SK-MEL-5 (cell line): ENCODE data around the gene PIMREG. TPM values are rescaled to one million over a fixed set of nuclear protein-coding genes. Genes with fewer than 3 reads are reported as not detected.

Source experiments
- DNase-seq: peaks from one replicate; pipeline ENCODE4 v3.0.0-alpha.2; 2016; ENCODE audit warnings: low read depth, low spot score
- in situ Hi-C: cut with HindIII; loops from 2 replicates; pipeline ENCODE4 v1.10.0; 2016; ENCODE audit warnings: low sequenced_read_pairs, high pct_unique_total_duplicates, low pct_unique_long_range_greater_than_20kb
- polyA plus RNA-seq, 2 experiments: library from polyadenylated mRNA; depleted of rRNA; stranded (reverse); fragments of >200 nt; gene quantifications; 2 replicates each; pipeline ENCODE4 v1.2.3, GENCODE V29; 2015
- total RNA-seq: library from RNA; depleted of rRNA; stranded (reverse); fragments of >200 nt; shearing (Covaris generic); gene quantifications from 2 replicates; pipeline ENCODE4 v1.2.3, GENCODE V29; 2014; rRNA removed

Gene PIMREG, protein sequence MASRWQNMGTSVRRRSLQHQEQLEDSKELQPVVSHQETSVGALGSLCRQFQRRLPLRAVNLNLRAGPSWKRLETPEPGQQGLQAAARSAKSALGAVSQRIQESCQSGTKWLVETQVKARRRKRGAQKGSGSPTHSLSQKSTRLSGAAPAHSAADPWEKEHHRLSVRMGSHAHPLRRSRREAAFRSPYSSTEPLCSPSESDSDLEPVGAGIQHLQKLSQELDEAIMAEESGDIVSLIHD
- 23.2 and 24.6 TPM in 2 replicates for total RNA-seq
- 30.4 and 37.0 TPM in 2 replicates for polyA plus RNA-seq (2015; cell fraction: cytosol; rRNA removed)
- polyA plus RNA-seq (2015; cell fraction: nucleus; rRNA removed): 13.8 and 20.1 TPM in 2 replicates

DNA sequence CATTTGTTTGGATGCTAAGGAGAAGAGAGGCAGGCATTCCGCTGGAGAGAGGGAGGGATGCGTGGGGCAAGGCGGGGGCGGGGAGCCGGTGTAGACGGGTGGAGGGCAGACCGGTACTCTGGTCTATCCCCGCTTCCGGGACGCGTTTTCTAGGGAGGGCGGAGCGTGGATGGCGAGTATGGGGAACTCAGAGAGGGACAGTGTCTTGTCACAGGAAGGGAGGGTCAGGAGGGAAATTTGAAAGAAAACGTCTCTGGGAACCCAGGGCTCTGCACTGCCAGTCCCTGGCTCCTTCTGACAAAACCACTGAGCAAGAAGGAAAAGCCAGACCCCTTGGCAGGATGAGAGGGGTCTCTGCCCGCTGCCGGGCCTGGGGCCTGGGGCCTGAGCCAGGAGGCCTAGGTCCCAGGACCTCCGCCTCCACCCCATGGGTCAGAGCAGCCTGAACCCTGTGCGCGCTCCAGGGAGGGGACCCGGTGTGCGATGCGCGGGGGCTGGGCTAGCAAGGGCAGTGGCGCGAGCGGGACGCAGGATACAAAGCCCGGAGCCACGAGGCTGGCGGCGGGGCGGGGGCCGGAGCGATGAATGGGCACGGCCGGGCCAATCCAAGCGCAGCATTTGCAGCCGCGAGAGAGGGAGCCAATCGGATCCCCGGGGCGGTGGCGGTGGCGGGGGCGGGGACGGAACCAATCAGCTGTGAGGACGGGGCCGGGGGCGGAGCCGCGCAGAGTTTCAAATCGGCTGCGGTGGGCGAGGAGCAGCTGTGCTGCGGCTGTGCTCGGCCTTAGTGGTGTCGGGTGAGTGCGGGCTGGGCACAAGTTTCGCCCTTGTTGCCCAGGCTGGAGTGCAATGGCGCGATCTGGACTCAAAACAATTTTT is at the start of gene PIMREG:
PIMREG (plus strand) TSS at position 764 of the 879 bp plus-strand sequence. CDS start 656 bp downstream, outside the sequence.
- DNase-seq: peak; percentile 95
- in situ Hi-C loops: no loop called here

DNA sequence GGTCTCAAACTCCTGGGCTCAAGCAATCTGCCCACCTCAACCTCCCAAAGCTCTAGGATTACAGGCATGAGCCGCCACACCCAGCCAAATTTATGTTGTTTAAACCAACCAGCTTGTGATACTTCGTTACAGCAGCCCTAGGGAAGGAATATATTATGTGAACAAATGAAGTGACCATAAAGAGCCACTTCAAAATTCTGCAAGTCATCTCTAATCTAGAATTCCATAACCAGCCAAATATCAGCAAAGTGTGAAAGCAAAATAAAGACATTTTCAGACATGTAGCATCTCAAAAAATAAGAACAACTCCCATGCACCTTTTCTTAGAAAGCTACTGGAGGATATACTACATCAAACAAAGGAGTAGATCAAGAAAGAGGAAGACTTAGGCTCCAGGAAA is 45.3 kb upstream of the PIMREG start:
- in situ Hi-C loops: no loop called here
- DNase-seq: no peak

DNA sequence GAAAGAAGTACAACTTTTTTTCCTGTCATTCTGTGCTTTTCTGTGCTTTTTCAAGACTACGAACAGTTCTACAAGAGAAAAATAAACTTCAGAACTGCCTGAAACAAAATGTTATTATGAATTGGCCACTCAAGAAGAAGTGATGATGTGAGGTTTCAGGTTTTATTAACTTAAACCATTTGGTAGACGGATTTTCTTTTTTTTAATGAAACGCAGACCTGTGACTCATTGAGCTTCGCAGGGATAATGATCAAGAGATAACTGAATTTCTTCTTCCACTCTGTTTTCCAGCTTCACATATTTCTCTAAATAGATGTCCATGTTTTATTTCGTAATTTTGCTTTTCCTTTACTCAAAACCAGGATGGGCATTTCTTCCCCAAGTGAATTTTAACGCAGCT is 42.0 kb upstream of the PIMREG start:
- in situ Hi-C loops: no loop called here
- DNase-seq: no peak

DNA sequence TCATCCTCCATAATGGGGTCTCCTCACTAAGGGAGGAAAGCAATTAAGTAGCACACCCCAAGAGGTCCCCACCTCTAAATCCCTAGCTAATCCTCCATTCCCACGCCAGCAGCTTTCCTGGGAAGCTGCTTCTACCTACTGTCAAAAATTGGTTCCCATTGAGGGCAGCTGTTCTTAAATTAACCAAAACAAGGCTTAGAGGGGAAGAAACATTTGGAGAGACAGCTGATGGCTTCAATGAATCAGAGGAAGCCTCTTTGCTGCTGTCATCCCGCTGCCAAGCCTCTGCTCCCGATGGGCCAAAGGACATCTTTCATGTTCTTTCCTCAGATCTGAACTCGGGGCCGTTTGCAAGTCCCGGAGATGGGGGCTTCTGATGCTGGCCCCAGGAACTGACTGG is 36.0 kb upstream of the PIMREG start:
- in situ Hi-C loops: no loop called here

DNA sequence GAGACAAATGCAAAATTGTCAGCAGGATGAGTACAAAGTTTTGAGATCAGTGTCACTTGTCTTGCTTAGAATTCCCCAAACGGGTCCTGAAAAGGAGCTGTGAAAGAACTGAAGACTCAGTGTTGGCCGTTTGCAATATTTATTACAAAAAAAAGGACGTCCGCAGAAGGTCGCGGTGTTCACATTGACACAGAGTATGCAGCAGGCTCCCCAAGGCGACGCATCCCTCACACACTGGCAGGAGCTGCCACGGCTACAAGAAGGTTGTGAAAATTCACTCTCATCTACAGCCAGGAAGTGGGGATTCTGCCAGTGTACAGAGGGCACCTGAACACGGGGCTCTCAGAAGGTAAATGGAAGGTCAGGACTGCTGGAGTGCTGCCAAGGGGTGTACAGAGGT is 35.5 kb upstream of the PIMREG start:
- DNase-seq: no peak
- in situ Hi-C loops: no loop called here

More for the DNA sequence above, 36.0 kb upstream of the PIMREG start:
- no peak for DNase-seq

DNA sequence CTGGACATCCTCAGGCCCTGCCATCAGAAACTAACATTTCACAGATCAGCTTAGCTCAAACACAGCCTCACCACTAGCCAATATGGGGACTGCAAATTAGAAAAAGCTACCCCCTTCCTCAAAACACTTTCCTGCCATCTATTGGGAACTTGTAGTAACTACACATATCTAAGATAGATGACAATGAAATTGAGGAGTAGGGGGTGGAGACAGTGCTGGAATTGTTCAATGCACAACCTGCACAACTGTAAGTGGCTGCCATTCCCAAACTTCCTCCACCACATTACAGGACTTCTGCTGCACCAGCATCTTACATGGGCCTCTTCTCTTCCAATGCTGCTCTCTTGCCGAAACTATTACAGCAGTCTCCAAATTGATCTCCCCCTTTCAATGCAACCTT is 31.2 kb upstream of the PIMREG start:
- peak; percentile 79 for DNase-seq
- in situ Hi-C loops: no loop called here

DNA sequence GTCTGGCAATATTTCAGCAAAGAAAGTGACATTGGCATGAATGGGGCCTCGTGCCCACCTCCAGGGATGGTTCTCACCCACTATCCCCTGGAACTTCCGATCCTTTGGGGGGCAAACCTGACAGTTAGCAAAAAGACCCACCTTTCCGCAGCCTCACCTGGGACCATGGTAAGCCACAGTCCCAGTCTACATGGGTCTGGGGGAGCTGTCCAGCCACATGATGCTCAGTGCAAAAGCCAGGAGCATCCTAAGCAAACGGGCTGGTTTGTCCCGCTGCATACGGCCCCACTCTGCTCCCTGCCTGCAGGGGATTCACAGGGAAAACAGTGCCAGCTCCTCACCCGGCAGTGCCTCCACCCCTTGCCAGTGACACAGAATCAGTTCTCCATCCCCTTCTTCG is 28.6 kb upstream of the PIMREG start:
- no peak for DNase-seq
- in situ Hi-C loops: no loop called here

DNA sequence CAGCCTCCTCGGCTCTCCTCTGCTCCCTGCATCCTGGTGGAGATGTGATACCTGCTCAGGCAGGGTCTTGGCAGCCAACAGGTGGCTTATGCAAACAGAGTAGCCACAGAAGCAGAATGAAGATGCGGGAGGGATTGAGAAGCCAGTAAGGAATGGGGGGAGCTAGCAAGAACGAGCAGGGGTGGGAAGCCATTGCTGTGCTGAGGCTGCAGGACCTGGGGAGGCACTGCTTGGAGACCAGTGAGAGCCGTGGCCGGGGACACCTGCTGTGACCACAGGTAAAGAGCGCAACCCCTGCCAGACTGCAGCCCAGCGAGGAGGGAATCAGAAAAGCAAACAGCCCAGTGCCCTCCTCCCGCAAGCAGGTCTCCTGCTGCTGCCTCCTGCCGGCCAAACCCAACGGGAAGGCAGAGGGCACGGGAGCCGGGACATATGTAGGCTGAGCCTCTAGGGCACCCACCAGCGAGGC is 24.0 kb upstream of the PIMREG start:
- in situ Hi-C loops: no loop called here
- peak; percentile 58 for DNase-seq

DNA sequence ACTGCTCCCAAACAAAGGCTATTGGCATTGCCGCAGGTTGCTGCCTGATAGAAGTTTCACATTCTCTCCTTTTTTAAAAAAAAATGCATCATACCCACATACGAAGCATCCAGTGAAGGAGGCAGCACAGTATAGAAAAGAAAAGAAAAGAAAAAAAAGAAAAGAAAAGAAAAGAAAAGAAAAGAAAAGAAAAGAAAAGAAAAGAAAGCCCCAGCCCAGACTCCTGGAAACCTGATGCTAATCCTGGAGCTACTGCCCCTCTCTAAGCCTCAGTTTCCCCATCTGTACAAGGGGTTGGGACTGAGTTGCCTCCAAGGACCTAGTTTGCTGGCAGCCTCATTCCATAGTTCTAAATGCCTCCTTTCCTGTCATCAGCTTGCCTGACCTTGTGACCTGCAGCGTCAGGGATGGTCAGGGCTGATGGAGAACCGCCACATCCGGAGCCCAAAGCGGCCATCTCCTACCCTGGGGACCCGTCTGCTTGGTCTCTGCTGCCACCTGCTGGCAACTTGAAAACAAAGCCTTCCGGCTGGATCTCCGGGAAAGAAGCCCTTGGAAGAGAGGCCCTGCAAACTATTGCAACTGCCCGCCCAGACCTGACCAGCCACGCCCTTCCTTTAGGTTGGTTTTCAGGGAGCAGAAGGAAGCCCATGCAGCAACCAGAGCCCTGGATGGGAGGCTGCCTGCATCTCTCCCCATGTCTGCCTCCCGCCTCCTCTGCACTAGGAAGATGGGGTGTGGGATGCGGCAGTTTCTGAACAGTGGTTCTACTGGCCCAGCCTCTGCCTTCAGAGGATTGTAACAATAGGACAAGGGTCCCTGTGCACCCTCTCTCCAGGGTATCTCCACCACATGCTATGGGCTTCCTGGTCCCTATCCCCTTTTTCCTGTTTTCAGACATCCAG is 22.3 kb upstream of the PIMREG start:
- DNase-seq: peak; percentile 88
- in situ Hi-C loops: no loop called here

DNA sequence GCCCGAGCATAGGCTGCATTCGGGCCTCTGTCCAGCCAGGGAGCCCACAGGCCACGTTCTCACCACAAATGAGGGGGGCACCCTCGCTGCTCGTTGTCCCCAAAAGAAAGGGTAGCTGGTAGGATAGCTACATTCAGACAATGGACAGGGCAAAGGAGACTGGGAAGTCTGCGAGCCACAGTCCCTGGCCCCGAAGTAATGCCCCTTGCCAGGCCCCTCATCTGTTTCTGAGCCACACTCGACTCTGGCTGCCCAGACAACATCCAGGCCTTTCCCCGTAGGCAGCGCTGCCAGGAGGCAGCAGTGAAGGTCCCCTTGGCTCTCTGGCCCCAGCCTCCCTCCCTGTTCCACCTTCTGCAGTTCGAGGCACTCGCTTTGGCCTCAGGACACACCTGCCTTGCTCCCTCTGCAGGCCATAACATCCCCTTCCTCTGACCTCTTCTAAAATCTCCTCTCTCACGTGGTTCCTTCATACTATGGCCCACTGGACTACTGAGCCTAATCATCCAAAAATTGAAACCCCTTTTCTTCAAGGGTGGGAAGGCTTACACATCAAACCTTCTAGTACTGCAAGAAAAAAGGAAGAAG is 21.5 kb upstream of the PIMREG start:
- in situ Hi-C loops: no loop called here
- DNase-seq: no peak

DNA sequence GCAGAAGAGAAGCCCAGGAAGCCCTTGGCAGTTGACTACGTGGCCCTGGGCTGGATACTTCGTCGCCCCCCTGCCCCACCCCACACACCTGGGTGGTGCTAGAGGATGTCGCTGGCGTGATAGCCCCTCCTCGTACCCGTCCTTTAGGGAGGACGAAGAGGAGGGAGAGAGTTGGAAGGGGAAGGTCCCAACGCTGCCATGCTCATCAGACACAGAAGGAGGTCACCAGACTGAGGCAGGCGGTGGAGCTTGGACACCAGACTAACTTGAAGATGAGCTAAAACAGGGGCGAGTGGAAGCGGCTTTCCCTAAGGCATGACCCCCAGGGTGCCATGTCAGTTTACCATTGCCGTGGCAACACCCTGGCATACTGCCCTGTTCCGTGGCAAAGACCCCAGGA is 20.3 kb upstream of the PIMREG start:
- DNase-seq: no peak
- in situ Hi-C loops: no loop called here

DNA sequence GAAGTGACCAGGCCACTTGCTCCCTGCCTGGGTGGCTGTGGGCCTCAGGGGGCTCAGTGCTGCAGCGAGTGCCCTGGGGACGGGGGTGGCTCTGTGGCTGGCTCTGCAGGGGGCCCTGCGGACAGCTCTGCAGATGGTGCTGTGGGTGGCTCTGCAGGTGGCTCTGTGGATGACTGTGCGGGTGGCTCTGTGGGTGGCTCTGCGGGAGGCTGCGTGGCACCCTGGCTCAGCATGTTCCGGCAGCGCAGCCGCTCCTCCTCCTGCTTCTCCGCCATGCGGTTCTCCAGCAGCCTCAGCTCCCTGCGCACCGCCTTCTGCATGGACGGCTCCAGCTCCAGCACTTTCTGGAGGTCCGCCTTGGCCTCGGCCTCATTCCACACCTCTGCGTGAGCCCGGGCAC is 18.8 kb upstream of the PIMREG start:
- no peak for DNase-seq
- in situ Hi-C loops: no loop called here

DNA sequence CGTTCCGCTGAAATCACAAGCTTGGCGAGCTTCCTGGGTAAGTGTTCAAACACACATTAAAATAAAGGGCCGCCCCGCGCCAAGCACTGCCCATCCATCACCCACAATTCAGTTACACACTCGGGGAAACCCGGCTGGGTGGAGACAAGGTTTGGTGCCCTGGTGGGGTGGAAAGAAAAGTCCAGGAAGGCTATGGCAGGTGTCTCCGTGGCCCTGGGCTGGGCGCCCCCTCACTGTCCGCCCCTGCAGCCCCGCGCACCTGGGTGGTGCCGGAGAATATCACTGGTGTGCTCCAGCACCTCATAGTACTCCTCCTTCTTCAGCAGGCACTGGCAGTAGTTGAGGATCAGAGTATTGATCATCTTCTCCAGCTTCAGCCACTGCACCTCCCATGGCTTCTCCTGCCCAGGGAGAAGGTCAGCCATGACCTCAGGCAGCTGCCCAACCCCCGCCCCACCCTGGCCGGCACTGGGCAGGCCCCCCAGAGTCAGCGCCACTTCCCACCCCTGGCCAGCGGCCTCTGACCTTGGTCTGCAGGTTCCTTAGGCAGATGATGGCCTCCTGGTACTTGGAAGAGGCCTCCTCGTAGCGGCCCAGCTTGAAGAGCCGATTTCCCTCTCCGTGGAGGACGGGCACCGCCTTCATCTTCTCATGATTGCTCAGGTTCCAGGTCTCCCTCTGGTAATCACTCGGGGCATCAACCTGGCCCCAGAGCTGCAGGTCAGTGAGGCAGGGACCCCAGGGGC is 17.7 kb upstream of the PIMREG start:
- in situ Hi-C loops: no loop called here
- DNase-seq: no peak

DNA sequence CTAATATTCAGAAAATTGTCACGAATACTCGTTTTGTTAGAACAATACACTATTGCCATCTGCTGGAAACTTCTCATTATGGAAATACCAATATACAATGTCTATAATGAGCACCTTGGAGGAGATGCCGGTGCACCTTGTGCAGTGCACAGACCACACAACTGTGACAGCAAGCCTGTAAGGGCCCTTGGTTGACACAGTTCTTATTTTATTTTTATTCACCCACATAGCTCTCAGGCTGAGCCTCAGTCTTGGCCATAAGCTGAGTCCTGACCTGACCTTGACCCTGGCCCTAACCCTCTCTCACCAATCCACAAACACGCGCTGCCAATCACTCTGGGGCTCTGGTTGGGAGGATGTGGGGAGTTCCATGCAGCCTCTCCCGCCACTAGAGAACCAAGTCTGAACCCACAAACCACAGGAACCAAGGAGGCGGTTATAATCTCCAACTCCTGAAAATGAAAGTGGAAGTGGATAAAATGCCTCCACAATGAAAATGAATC is 16.9 kb upstream of the PIMREG start:
- no peak for DNase-seq
- in situ Hi-C loops: no loop called here

DNA sequence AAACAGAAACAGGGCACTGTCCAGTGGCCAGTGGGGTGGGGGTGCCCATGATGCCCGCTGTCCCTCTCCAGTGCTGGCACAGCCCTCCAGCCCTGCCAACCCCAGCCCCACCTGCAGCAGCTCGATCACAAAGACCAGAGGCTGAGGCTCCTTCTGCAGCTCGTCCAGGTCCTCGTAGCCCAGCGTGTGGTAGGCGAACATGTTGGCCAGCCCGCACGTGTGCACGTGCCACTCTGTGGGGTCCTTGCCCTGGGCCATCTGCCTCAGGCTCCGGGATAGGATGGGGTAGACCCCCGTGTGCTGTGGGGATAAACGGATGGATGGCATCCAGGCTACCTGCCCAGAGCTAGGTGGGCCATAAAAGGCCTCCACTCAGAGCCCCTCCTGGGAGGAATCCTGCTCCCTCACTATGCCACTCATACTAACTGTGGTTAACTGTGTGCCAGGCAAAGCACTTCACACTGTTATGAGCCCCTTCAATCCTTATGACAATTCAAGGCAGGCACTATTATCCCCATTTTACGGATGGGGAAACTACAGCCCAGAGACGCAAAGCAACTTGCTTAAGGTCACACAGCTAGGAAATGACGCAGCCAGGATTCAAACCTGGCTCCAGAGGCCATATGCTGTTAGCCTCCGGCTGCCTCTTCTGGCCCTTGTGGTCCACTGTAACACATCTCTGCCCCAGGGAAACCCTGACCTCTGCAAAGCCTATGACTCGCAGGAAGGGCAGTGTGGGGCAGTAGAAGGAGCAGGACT is 15.9 kb upstream of the PIMREG start:
- no peak for DNase-seq
- in situ Hi-C loops: no loop called here

DNA sequence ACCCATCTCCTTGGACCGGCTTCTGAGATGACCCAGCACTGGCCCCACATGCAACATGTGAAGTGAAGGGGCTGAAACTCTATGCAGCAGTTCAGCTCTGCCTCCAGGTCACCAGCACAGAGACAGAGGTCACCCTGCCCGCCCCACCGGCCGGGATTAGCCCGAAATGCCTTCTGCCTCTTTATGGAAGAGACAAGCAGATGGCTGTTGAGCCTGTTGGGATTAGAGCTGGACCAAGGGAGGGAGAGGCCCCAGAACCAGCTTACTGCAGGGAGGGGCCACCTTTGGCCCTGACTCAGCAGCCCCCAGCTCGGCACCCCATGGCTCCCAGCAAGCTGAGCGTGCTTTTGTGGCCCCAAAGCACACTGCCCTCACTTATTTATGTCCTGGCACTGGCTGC is 15.0 kb upstream of the PIMREG start:
- no peak for DNase-seq
- in situ Hi-C loops: no loop called here
